Non-pigmented ciliary epithelial cell (primary cell): ENCODE results near the gene VSTM4.

Experiments
- DNase-seq: peaks from one replicate; pipeline ENCODE4 v3.0.0-alpha.2; 2010; ENCODE audit warnings: low read depth

The VSTM4 gene

DNA sequence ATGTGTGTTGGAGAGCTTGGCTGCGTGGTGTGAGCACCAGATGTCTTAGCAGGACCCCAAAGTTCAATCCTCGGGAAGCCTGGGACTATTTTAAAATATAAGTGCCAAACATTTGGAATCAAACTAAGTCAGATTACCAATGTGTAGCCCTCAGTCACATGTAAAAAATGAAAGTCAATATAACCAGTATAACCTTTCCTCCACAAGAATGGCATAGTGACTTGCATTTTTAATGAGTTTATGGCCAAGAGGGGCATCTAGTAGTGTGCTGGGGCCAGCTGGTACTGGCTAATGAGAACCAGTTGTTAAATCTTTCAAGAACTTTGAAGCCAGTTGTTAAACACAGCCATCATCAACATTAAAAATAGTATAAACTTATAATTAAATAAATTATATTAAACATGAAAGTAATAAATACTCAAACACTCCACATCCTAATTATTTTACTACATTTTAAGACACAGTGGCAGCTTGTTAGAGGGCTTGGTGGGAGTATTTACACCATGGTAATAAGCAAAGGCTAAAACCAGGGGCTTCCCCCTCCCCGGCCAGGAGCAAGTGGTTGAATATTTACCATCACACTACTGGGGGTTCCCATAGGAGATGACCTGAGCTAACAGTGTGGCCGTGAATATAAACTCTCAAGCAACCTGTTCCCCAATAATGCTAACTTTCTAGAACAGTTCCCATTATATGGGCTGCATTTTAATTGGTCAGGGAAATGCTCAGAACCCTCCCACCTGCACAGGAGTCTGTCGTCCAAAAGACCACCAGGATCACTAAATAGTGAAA lies 26.4 kb upstream of the VSTM4 start:
- DNase-seq = no peak

- DNase-seq = no peak
These were observed 25.2 kb upstream of the VSTM4 start for GRCh38 chr10:49140304-49141177.

GRCh38 chr10:49139846-49140195 lies 24.5 kb upstream of the VSTM4 start:
- DNase-seq = peak; percentile 71

DNA sequence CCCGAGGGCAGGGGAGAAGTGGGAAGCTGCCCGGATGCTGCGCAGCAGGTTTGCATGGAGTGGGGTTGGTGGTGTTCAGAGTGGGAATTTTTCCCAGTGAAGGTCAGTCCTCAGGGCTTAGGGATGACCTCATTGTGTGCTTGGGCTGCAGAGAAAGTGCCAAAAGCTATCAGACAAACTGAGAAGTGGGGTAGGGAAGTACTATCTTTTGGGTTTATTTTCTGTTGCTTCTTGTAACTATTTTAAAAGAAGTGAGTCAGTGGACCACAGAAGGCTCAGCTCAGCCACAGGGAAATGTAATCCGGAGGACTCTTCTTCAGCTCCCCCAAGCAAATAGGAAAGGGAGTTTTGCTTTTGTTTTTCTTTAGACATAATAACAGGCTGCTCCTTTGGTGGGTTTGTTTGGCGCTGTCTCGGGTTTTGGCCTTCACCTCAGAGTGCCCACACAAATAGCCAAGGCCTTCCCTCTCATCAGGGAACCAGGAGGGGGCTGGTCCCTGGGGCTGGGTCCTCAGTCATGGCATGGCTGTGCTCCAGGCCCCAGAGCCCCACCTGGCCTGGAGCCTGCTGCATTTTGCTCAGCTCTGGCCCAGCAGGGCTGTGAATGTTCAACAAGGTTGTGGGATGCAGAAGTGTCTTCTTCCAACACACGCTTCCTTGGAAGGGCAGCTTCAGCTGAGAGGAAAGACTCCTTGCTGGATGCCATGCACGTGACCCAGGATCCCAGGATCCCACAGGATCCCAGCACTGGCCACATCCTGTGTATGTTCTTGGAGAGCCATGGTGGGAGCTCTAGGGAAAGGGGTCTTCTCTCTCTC lies 23.9 kb upstream of the VSTM4 start:
- no peak for DNase-seq

DNA sequence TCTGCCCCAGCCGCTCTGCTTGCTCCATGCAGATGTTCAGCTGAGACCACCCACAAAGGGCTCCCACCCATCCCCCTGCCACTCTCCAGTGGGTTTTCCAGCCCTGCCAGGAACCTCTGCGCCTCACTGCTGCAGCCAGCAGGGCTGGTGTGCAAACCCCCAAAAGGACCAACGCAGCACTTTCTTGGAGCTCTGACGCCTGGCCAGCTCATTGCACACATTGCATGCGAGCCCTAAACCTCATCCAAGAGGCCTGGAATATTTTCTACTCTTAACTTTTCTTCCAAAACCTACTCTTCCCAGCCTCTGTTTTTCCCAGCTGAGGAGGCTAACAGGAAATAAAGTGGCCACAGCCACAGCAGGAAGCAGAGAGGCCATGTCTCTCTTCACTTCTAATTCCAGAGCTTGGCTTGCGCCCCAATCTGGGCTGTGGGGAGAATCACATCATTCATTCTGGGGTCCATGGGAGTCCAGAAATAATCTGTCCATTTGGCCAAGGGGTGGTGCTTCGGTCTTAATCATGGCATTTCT lies 23.1 kb upstream of the VSTM4 start:
- no peak for DNase-seq

DNA sequence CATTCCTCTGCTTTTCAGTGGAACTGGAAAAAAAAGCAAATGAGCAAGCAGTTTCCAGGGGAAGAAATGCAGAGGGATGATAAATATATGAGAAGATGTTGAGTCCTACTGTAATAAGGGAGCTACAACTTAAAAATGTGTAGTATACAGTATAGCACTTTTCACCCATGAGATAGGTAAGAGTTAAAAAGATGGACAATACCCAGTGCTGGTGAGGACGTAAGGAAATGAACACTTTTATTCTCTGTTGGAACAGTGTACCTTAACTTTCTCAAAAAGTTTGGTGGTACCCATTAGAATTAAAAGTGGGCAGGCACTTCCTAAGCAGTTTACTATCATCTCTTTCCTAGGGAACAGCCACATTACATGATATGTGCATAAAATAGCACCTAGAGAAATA lies 21.2 kb upstream of the VSTM4 start:
- DNase-seq = no peak

DNA sequence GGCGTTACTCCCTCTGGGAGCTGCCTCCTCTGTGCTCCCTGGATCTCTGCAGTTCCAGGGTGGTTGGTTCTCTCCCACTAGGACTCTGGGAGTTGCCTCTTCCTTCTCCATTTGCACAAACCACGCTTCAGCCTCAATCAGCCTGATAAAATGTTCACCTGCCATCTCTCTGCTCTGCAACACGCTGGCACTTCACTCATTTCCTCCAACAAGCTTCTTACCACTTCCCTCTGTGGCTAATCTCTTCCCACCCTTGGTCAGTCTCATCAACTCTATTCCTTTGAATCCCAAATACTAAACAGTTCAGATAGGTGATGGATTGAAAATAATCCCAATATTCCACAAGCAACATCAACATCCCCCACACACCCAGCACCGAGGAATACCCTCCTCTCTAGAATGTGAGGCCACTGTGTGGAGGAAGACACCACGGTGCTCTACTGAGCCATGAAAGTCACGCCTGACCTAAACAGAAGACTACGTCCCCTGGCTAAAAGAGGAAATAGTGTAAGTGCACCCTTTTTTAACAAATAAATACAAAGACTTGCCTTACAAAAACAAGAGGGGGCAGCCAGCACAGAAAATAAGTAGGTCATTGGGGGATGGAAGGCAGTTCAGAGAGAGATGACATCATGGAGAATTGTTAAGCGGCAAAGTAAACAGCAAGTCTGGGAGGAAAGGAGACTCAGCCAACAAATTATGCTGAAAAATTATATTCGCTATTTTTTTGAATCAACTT lies 20.4 kb upstream of the VSTM4 start:
- DNase-seq = no peak

DNA sequence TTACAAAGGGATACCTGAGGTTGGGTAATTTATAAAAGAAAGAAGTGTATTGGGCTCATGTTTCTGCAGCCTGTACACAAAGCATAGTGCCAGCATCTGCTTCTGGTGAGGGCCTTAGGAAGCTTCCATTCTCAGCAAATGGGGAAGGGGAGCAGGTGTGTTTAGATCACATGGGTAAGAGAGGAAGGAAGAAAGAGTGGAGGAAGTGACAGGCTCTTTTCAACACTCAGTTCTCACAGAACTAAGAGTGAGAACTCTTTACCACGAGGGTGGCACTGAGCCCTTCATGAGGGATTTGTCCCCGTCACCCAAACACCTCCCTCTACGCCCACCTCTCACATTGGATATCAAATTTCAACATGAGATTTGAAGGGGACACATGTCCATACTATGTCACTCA lies 19.0 kb upstream of the VSTM4 start:
- DNase-seq = no peak

- DNase-seq = no peak
These were observed 18.5 kb upstream of the VSTM4 start, which contains the start of gene FAM170B for GRCh38 chr10:49133706-49134248. Gene FAM170B, minus strand, starts transcription at chr10:49134021. Its CDS starts 103 bp downstream, at chr10:49133918.

DNA sequence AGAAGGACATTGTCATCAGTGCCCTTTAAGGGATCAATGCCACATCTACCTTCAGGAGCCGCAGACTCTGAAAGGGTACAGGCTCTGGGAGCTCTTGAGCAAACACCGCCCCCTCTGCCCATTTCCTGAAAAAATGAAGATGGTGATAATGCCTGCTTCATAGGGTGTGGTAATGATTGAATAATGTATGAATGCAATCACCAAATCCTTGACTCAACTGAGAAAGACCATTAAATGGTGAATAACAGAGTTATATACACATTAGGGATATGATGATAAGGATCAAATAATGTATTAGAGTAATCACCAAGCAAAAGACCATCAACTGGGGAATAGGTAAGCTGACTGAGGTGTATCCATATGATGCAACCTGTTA lies 17.0 kb upstream of the VSTM4 start:
- DNase-seq = no peak

DNA sequence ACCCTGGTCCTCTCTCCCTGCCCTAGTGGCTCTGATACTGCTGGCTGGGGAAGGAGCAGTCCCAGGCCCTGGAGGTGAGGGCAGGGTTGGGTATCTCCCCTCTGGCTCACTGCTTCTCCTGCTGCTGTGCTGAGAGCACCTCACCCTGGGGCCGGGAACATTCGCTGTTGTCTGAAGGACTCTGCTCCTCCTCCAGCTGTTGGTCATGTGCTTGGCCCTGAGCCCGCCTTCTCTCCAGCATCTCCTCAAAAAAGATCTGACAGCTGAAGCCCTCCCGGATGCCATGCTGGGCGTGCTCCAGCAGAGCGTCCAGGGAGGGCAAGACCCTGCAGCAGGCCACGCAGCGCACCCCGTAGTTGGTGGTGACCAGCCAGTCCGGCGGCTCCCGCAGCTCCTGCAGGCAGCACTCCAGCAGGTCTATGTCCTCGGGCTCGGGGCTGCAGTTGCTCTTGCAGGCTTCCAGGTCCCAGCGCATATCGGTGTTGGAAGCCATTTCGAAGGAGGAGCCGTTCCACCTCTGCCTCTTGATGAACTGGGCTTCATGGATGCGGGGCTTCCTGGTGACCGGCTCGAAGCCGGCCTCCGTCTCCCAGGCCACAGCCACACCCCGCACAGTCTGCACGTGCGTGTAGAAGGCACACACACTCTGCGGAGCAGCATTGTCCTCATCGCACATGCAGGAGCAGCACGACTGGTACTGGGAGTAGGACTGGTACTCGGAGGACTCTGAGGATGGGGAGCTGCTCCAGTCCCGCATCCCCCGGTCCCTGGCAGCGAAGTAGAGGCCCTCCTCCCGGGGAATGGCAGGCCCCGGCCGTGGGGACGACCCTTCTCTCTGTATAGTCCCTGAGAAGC lies 16.4 kb upstream of the VSTM4 start:
- no peak for DNase-seq

DNA sequence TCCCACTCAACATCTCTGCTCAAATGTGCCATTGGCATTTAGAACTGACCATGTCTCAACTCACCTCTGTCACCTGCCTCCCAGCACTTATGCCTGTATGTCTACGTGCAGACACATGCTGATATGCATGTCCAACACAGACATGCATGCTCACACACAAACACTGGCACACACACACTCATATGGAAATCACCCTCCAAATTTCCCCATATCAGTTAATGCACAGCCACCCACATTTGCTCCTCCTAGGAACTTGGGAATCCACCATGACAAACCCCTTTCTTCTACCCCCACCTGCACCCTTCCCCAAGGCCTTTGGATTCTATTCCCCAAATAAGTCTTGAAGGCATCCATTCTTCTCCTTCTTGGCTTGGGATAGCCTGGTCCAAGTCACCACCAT lies 14.1 kb upstream of the VSTM4 start:
- DNase-seq = no peak

DNA sequence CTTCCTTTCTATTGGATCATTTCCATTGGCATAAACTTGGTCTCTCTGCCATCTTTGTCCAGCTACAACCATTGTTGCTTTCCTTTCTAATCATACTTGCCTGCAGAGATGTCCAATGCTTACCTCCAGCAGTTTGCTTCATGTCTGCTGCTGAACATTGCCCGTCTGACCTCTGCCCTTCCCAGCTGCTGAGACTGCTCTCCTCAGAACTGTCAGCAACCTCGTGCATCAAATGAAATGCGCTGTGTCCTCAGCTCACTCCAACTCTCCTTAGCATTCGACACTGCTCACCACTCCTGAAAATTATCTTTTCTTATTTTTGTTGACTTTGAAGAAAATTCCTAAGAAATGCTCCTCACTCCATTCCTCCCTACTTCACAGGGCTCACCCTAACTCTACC lies 13.5 kb upstream of the VSTM4 start:
- DNase-seq = no peak

- no peak for DNase-seq
These were observed 8.9 kb upstream of the VSTM4 start for GRCh38 chr10:49123981-49124950.

- no peak for DNase-seq
These were observed 5.6 kb upstream of the VSTM4 start for GRCh38 chr10:49120911-49121310.

GRCh38 chr10:49119746-49120145 lies 4.4 kb upstream of the VSTM4 start:
- DNase-seq = no peak

GRCh38 chr10:49118430-49119074 lies 3.2 kb upstream of the VSTM4 start:
- no peak for DNase-seq

GRCh38 chr10:49117376-49118070 lies 2.2 kb upstream of the VSTM4 start:
- no peak for DNase-seq
